Measurements from ENCODE around the gene STRN3.
"Not testable (repeated sequence)": the region's sequence is repeated elsewhere in the genome, so short reads cannot be mapped to it uniquely, and the experiment has no call there.

The STRN3 gene

DNA sequence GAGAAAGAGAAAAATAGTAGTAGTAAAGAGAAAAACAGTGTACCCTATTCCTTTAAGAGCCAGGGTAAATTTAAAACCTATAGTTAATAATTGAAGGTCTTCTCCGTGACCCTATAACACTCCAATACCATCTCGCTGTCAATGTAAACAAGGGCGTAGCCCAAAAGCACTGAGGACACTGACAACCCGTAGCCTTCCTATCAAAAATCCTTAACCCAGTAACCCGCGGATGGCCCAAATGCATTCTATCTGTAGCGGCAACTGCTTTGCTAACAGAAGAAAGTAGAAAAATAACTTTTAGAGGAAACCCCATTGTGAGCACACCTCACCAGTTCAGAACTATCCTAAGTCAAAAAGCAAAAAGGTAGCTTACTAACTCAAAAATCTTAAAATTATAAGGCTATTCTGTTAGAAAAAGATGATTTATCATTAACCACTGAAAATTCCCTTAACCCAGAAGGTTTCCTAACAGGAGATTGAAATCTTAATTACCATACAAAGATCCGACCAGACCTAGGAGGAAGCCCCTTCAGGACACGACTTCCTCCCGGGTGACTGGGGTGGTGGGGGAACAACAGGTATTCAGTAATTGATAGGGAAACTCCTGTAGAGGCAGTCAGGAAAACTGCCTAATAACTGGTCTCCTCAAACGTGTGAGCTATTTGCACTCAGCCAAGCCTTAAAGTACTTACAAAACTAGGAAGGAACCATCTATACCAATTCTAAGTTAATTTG, 58.6 kb downstream of the STRN3 start:
- DNase-seq: not testable (repeated sequence)

DNA sequence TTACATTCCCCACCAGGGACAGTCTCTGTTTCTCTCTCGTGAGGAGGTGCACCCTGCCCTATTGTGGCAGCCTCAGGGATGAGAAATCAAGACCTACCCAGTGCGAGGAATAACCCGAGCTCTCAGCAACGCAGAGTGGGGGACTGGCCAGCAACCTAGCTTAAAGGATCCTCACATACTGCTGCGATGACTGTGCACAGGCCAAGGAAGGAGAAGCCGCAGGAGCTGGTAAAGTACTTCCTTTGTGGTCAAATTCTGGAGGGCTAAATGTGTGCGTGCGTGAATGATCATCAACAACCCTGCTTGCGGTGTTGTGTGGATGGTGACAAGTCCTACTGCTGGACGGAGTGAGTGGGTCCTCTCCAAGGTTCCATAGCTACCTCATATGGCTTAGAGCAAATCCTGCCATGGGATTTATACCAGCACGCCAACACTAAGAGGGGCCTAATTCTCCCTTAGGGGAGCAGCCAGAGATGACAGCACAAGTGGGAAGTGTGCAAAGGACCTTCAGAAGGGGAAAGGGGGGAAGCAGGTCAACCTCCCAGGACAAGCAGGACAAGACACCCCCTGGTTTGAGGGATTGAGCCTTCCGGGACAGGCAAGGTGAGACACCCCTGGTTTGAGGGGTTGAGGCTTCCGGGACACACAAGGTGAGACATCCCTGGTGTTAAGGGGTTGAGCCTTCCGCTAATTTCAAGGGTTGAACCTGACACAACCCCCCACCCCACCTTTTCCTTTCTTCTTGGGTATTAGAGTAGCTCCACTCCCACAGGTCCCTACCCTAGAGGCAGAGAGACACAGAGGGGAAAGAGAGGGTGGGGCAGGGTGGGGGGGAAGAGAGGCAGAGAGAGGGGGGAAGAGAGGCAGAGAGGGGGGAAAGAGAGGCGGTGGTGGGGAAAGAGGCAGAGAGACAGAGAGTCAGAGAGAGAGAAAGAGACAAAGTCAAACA, 59.5 kb downstream of the STRN3 start:
- no peak for DNase-seq

DNA sequence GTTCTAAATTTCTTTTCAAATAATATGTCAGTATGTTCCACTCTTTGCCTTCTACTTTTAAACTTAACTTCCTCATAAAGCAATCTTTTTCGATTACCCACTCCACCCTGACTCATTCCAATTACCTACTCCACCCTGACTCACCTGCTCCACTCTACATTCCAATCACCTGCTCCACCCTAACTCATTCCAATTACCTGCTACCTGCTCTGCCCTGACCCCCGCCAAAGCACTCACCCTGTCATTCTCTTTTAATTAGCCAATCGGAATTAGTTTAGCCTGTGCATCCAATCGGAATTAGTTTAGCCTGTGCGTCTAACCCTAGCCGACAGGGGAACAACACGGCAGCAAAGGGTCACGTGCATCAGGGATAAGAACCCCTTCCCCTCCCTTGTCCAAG, 60.3 kb downstream of the STRN3 start:
- DNase-seq: not testable (repeated sequence)

DNA sequence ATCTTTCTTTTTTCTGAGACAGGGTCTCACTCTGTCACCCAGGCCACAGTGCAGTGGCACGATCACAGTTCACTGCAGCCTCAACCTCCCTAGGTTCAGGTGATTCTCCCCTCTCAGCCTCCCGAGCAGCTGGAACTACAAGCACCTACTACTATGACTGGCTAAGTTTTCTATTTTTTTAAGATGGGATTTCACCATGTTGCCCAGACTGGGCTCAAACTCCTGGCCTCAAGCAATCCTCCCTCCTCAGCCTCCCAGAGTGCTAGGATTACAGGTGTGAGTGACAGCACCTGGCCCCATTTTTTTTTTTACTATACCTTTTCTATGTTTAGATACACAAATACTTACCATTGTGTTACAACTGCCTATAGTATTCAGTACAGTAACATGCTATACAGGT, 63.6 kb downstream of the STRN3 start:
- not testable (repeated sequence) for DNase-seq

DNA sequence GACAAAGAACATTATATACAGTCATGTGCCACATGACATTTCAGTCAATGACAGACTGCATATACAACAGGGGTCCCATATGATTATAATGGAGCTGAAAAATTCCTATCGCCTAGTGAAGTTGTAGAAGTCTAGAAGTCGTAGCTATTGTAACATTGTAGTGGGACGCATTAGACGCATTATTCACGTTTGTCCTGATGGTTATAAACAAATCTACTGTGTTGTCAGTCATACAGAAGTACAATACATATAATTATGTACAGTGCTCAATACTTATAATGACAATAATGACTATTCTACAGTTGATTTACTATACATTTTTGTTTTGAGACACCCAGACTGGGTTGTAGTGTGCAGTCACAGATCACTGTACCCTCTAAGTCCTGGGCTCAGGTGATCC, 64.8 kb downstream of the STRN3 start:
- no peak for DNase-seq

DNA sequence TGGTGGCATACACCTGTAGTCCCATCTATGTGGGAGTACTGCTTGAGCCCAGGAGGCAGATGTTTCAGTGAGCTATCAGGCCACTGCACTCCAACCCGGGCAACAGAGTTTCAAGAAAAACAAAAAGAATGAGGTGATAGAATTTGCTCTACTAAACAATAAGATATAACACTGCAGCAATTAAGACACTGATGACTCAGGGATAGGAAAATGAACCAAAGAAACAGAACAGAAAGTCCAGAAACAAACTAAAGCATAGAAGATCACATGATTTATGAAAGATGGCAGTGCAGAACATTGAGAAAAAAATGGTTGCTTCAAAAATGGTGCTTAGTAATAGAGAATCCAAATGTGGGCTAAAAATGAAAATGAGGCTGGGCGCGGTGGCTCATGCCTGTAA, 66.0 kb downstream of the STRN3 start:
- DNase-seq: no peak

DNA sequence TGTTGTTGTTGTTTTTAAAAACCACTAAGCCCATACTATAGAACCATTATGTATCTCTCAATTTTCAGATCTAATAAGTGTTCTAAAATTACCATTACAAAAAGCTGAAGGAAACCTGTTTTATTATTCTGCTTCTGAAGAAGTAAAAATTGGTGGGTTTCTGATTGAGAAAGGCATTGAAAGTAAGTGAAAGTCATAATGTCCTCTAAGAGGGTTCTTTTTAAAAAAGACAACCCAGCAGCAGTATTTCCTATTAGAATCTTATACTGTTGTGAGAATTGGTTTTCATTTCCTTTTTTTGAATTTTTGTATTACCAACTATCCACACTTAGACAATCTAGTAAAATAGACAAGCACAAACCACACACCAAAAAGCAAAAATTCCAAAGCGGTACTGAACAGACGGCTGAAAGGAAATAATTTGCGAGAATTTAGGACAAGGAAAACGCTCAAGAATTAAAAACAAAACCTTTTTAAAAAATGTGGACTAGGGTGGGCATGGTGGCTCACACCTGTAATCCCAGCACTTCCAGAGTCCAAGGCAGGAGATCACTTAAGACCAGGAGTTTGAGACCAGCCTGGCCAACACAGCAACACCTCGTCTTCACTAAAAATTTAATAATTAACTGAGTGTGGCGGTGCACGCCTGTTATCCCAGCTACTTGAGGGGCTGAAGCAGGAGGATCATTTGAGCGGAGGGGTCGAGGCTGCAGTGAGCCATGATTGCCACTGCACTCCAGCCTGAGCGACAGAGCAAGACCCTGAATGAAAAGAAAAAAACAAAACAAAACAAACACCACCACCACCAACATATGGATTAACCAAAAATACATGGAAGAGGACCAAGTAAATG, 67.4 kb downstream of the STRN3 start:
- no peak for DNase-seq

DNA sequence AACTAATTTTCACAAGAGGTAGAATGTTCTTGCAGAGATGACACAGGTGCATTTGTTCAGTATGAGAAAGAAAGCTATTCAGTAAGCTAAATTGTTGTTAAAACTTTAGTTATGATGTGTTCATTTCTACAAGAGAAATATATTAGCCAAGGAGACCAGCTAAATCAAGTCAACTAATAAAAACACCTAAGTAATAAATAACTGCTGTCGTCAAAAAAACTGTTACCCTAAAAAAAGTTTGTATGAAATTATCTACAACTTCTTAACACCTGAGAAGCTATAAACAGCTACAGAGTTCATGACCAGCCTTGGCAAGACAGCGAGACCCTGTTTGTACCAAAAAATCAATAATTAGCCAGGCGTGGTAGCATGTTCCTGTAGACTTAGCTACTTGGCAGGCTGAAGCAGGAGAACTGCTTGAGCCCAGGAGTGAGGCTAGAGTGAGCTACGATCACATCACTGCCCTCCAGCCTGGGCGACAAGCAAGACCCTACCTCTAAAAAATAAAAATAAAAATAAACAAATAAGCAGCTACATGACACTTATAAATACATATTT, 68.3 kb downstream of the STRN3 start:
- DNase-seq: no peak

DNA sequence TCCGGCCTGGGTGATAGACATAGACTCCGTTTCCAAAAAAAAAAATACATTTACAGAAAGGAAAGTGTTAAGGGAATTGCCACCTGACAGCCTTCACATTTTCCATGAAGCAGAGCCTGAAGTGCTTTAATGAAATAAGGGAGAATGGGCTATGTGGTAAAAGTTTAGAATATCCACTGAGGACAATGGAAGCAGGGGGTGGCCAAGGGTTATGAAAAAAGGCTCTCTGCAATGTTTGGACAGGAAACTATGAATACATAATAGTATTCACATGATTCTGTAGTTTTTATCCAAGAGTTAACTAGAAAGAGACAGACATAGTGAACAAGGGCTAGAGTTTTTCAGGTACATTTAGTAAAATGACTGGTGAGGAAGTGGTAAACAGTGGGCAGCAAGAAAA, 76.5 kb downstream of the STRN3 start:
- no peak for DNase-seq

DNA sequence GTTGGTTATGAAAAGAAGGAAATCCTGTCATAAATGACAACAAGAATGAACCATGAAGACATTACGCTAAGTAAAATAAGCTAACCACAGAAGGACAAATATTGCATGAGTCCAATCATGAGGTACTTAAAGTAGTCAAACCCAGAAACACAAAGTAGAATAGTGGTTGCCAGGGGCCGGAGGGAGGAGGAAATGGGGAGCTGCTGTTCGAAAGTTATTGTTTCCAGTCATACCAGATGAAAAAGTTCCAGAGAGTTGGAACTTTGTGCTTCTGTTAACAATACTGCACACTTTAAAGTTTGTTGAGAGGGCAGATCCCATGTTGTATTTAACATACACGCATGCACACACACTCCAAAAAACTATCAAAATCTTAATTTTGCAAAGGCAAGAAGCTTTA, 82.5 kb downstream of the STRN3 start:
- no peak for DNase-seq

DNA sequence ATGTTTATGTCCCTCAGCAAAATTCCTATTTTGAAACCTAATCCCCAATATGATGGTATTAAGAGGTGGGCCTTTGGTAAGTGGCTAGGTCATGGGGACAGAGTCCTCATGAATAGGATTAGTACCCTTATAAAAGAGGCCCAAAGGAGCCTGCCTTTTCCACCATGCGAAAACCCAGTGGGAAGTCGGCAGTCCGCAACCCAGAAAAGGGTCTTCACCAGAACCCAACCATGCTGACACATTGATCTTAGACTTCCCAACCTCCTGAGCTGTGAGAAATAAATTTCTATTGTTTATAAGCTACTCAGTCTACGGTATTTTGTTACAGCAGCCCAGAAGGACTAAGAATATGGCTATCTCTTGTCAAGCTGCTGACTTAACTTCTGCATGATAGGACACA, 85.3 kb downstream of the STRN3 start:
- DNase-seq: no peak

DNA sequence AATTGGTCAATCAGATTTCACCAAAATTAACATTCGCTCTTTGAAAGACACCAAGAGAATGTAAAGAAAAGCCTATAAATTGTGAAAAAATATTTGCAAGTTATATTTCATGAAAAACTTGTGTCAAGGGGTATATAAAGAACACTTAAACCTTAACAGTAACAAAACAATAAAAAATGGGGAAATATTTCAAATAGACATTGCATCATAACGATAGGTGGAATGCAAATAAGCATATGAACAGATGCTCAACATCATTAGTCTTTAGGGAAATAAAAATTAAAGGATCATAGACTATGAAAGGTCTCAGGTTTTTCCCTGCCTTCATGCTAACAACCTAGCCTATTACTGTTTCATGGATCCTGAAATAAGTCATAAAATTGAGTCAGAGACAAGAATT, 87.6 kb downstream of the STRN3 start:
- DNase-seq: no peak

DNA sequence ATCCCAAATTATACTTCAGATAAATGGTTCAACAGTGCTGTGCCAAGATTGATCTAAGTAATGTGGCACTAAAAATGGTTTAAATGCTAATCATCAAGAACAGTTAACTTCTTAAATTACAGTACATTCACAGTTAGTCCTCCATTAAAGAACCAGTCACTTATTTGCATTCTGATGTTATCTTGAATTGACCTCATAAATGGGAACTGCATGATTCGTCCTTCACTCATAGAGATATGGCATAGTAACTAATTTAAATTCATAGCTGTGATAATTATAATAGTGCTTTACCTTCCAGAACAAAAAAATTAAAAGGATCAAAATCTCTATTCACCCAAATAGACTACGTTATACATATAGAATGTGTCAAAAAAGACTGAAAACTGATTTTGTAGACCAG, 90.7 kb downstream of the STRN3 start:
- DNase-seq: no peak

DNA sequence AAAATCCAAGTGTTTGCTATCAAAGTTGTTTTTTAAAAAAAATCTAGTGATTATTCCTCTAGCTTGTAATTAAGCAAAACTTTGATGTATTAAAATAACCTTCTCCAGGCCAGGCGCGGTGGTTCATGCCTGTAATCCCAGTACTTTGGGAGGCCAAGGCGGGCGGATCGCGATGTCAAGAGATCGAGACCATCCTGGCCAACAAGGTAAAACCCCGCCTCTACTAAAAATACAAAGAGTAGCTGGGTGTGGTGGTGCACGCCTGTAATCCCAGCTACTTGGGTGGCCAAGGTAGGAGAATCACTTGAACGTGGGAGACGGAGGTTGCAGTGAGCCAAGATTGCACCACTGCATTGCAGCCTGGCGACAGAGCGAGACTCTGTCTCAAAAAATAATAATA, 92.2 kb downstream of the STRN3 start:
- DNase-seq: not testable (repeated sequence)

DNA sequence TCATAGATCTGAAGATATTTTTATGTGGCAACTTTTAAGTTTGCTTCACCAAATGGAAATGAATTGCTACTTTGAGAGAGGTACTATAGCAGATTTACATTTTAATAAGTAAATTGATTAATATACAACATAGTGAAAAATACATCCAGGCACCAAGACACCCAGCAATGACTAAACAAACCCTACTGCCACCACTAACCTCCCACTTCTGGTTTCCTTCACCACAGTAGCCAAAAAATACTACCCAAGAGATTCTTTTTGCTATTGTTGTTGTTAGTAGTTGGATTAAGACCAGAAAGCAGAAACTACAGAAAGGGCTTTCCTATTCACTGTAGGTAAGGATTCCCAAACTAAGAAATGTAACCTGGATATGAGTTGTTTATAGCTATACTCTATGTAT, 97.7 kb downstream of the STRN3 start:
- no peak for DNase-seq

DNA sequence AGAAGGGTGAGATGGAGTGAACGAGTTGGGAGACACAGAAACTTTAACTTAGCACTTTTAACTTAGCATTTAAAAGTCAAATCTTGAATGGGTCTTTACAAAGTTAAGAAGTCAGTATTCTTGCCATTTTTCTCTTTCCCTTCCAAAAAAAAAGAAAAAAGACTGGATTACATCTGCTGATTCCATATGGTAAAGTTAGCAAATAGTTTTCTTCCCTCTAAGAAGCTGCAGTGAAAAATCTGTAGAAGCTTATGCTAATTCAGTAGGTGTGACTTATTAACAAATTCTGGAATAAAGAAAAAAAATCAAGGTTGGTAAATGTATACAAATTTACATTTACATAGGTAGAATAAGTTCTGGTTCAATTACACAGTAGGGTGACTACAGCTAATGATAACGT, 100.9 kb downstream of the STRN3 start:
- DNase-seq: no peak

DNA sequence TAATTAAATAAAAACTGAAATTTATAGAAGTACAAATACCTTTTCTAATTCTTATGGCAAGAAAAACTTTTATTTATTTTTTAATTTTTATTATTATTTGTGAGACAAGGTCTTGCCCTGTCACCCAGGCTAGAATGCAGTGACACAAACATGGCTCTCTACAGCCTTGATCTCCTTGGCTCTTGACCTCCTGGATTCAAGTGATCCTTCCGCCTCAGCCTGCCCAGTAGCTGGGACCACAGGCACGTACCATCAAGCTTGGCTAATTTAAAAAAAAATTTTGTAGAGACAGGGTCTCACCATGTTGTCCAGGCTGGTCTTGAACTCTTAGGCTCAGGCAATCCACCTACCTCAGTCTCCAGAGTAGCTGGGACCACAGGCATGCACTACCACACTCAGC, 104.4 kb downstream of the STRN3 start:
- no peak for DNase-seq

DNA sequence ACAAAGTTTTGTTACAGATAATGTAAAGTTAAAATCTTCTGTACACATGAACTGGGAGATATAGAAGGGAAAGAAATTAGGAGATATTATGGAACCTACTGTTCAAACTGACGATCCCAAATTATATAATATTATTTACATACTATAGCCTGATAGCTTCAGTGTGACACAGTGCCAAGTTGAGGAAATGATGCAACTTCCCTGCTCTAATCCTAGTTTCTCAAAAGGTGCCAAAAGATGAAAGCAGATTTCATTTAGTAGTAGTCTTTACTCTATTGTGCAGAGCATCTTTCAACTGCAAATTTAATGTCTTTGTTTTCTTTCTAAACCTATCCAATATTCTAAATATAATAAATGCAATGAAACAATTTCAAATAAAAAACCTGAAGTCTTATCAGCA, 104.9 kb downstream of the STRN3 start:
- no peak for DNase-seq

DNA sequence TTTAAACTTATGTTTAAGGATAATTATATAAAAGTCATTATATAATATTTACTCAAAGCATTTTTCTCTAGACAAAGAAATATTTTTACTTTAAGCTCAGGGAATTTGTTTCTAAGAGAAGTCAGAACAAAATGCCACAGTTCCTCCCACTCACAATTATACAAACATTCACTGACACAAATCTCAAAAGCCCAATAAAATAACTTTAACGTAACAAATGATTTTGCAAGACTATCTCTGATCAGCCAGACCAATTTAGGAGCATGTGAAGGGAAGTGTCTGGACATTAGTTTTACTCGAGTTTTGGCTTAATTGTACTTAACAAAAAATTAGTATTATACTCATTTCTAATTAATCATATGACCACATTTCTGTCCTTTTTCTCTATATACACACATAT, 110.6 kb downstream of the STRN3 start:
- DNase-seq: no peak

DNA sequence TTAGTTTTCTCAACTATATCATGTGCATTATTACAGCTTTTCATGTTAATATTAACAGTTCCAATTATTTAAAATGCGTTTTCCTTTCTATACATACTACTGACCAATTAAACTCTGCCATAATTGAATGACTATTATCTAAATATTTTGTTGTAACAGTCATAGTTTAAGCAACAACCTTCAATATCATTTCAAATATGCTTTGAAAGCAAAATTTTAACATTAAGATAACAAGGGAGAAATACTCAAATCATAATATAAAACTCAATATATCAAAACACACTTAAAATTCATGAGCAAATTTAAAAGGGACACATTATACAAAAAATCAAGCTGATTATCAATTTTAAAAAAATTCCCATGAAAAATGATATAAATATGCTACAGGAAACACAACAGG, 111.4 kb downstream of the STRN3 start:
- DNase-seq: no peak

DNA sequence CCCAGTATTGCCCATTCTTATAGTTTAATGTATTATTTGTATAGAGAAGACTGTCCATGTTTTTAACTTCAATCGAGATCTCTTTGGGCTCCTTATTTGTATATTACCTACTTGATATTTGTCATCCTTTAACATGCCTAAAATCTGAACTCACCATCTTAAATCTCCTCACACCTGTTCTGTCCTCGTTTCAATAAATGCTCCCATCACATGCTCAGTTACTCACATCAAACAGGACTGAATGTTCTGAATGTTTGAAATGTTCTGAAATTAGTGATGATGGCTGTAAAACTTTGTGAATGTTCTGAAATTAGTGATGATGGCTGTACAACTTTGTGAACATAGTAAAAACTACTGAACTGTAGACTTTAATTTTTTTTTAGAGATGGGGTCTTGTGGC, 117.4 kb downstream of the STRN3 start:
- no peak for DNase-seq

DNA sequence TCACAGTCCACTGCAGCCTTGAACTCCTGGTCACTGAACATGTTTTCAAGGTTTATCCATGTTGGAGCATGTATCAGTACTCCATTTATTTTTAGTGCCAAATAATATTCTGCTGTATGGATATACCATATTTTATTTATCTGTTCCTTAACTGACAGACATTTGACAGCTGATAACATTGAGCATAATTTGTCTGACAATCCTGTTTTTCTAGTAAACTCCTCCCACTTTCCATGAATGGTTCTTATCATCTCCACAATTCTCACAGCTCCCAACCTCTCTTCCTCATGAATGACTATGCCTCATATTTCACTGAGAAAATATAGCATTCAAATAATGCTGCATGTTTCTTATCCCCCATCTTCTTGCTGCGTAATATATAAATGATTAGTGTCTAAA, 118.5 kb downstream of the STRN3 start:
- DNase-seq: no peak

Data from NCI-H2081 treated with DMSO at 0.1 percent for 48 hours (cell line).